DOHH2 (cell line): Measurements from ENCODE around the gene PLCB4.

Experiments used
- CTCF ChIP-seq: fragments of 200-600 bp; sonication (generic); IDR thresholded peaks from one replicate; pipeline ENCODE4 v1.5.1; 2014; ENCODE audit warnings: antibody characterized with exemption, mild to moderate bottlenecking, low read depth, low read length; ENCODE audit not compliant: poor library complexity, severe bottlenecking
- EZH2phosphoT487 ChIP-seq: fragments of 200-600 bp; sonication (generic); IDR thresholded peaks from 2 replicates; pipeline ENCODE4 v1.6.1; 2017; ENCODE audit warnings: borderline replicate concordance, mild to moderate bottlenecking, antibody characterized with exemption, low read length, moderate library complexity, mixed read lengths

GRCh38 chr20:9215539-9215938, 146.7 kb downstream of the PLCB4 start:
- TF ChIP-seq CTCF (no peak), EZH2phosphoT487 (no peak)
